ENCODE results near the gene ZNF536.

Gene ZNF536

DNA sequence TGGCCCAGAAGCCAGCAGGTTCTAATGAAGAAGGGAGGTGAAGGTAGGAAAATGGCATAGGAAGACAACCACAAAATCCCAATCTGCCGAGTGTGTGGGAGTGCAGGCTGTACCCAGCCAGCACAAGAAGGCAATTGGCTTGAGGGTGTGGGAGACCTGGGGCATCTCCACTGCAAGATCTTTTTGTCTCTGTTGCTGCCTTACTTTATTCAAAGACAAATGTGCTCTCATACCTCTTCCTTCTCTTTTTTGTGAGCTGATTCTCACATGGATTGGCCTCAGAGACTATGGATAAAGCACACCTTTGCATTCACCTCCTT, 183.6 kb downstream of the ZNF536 start:
- TF ChIP-seq, protein P1, sequence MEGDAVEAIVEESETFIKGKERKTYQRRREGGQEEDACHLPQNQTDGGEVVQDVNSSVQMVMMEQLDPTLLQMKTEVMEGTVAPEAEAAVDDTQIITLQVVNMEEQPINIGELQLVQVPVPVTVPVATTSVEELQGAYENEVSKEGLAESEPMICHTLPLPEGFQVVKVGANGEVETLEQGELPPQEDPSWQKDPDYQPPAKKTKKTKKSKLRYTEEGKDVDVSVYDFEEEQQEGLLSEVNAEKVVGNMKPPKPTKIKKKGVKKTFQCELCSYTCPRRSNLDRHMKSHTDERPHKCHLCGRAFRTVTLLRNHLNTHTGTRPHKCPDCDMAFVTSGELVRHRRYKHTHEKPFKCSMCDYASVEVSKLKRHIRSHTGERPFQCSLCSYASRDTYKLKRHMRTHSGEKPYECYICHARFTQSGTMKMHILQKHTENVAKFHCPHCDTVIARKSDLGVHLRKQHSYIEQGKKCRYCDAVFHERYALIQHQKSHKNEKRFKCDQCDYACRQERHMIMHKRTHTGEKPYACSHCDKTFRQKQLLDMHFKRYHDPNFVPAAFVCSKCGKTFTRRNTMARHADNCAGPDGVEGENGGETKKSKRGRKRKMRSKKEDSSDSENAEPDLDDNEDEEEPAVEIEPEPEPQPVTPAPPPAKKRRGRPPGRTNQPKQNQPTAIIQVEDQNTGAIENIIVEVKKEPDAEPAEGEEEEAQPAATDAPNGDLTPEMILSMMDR (IDR thresholded peaks at IDR 0.05; ENCODE audit: insufficient read depth, low read length), result no peak
- TF ChIP-seq, protein P2, sequence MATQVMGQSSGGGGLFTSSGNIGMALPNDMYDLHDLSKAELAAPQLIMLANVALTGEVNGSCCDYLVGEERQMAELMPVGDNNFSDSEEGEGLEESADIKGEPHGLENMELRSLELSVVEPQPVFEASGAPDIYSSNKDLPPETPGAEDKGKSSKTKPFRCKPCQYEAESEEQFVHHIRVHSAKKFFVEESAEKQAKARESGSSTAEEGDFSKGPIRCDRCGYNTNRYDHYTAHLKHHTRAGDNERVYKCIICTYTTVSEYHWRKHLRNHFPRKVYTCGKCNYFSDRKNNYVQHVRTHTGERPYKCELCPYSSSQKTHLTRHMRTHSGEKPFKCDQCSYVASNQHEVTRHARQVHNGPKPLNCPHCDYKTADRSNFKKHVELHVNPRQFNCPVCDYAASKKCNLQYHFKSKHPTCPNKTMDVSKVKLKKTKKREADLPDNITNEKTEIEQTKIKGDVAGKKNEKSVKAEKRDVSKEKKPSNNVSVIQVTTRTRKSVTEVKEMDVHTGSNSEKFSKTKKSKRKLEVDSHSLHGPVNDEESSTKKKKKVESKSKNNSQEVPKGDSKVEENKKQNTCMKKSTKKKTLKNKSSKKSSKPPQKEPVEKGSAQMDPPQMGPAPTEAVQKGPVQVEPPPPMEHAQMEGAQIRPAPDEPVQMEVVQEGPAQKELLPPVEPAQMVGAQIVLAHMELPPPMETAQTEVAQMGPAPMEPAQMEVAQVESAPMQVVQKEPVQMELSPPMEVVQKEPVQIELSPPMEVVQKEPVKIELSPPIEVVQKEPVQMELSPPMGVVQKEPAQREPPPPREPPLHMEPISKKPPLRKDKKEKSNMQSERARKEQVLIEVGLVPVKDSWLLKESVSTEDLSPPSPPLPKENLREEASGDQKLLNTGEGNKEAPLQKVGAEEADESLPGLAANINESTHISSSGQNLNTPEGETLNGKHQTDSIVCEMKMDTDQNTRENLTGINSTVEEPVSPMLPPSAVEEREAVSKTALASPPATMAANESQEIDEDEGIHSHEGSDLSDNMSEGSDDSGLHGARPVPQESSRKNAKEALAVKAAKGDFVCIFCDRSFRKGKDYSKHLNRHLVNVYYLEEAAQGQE (IDR thresholded peaks at IDR 0.05; ENCODE audit: insufficient replicate concordance, low read depth), result no peak
- TF ChIP-seq GABPA (IDR thresholded peaks at IDR 0.05; ENCODE audit: low read depth), result no peak
- no peak for TF ChIP-seq POLR2AphosphoS5 (IDR thresholded peaks at IDR 0.05; ENCODE audit: low read depth)
- TF ChIP-seq SPI1 (IDR thresholded peaks at IDR 0.05; ENCODE audit: borderline replicate concordance, low read depth), result no peak
- Histone ChIP-seq H3K27ac (replicated peaks) (no peak overlapping the region), H3K27me3 (ENCODE audit: insufficient read depth, poor library complexity, severe bottlenecking) (no peaks in the 10 kb centered on the region), H3K4me3 (replicated peaks; ENCODE audit: insufficient read depth, low read length) (no peak overlapping the region)
- no peak for DNase-seq (ENCODE audit: low read depth in 1 of 2, low spot score in 1 of 2)

DNA sequence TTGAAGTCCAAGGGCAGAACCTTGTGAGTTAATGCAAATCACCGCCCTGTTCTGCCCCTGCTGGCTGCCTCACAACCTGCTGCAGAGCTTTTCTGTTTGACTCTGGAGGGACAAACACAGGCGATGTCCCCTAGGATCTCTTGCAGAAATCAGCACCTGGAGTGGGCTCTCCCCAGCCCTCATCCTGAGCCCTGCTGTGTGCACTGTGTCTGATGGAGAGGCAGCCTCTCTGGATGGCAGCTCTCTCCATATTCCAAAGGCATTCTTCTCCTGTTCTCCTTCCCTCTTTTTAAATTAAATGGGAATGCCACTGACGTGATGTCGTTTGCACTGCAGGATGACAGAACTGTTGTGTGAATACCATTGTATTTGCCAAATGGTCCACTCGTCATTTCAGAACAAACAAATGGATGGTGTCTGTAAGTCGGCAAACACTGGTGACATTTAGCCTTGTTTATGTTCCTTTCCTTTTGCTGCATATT, 184.1 kb downstream of the ZNF536 start:
- no peak for DNase-seq (ENCODE audit: low read depth in 1 of 2, low spot score in 1 of 2)
- no peaks in the 10 kb centered on the region for H3K27me3 ChIP-seq (ENCODE audit: insufficient read depth, poor library complexity, severe bottlenecking)
- TF ChIP-seq, protein P2 (IDR thresholded peaks at IDR 0.05; ENCODE audit: insufficient replicate concordance, low read depth), result no peak
- TF ChIP-seq GABPA (IDR thresholded peaks at IDR 0.05; ENCODE audit: low read depth) (no peak), POLR2AphosphoS5 (IDR thresholded peaks at IDR 0.05; ENCODE audit: low read depth) (no peak), SPI1 (IDR thresholded peaks at IDR 0.05; ENCODE audit: borderline replicate concordance, low read depth) (no peak)
- TF ChIP-seq, protein P1 (IDR thresholded peaks at IDR 0.05; ENCODE audit: insufficient read depth, low read length), result no peak
- H3K4me3 ChIP-seq (replicated peaks; ENCODE audit: insufficient read depth, low read length), result no peak overlapping the region
- no peak overlapping the region for H3K27ac ChIP-seq (replicated peaks)

DNA sequence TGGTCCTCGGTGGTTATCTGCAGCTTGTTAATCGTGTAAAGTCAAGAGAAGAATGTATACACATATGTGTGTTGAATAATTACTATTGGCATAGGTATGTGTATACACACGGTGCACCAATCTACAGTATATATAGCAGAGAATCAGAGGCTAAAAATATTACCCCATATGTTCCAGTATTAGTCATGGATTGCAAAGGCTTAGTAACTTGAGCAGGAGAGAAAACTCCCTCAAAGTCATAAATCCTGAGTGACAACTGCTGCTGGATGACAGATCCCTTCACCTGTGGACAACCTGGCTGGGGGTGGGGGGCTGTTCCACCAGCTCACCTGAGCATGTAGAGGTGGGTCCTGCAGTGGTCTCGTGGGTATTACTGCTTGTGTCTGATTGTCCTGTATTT, 185.0 kb downstream of the ZNF536 start:
- no peak for DNase-seq (ENCODE audit: low read depth in 1 of 2, low spot score in 1 of 2)
- Histone ChIP-seq H3K27ac (replicated peaks) (no peak overlapping the region), H3K27me3 (ENCODE audit: insufficient read depth, poor library complexity, severe bottlenecking) (no peaks in the 10 kb centered on the region), H3K4me3 (replicated peaks; ENCODE audit: insufficient read depth, low read length) (no peak overlapping the region)
- TF ChIP-seq, protein P1 (IDR thresholded peaks at IDR 0.05; ENCODE audit: insufficient read depth, low read length), result no peak
- TF ChIP-seq POLR2AphosphoS5 (IDR thresholded peaks at IDR 0.05; ENCODE audit: low read depth) (no peak), GABPA (IDR thresholded peaks at IDR 0.05; ENCODE audit: low read depth) (no peak), SPI1 (IDR thresholded peaks at IDR 0.05; ENCODE audit: borderline replicate concordance, low read depth) (no peak)
- TF ChIP-seq, protein P2 (IDR thresholded peaks at IDR 0.05; ENCODE audit: insufficient replicate concordance, low read depth), result no peak

Measured in HL-60 (cell line).